ENCODE data around the gene NT5C2.

Gene NT5C2

DNA sequence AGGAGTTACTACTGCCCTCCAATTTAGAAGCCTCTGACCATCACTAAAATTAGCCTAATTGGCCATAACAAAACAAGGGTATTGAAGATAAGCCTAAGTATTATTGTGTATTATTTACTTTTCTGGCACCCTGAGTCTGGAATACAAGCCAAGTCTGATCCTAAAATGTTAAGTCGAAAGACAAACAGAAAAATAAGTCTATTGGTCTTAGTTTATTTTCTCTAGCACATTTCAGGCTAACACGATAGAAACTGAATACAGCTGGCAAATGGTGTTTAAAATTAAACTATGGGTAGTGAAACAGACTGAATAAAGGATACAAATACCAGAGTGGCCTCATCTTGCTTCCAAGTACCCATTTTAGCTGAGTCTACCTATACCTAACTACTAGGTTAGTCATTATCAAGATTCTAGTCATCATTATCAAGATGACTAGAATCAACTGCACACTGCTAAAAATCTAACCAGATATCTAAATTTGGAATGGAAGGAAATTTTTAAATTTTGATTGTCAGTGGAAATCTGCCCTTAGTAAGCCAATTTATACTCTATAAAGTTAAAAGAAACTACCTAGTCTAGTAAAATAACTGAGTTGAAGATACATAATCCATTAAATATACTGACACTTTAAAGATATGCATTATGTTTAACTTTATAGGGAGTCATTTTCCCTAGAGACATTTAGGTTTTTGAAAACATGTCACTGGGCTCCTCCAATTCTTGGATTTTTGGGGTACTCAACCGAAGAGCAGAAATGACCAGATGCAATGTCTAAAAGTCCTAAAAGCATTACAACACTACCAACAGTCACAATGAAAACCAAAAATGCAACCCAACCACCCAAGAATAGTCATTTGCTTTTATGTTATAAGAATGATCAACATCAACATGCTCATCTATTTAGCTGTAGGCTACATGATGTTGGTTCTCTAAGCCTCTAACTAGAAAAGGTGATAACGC lies 80.9 kb downstream of the NT5C2 start:
- Histone ChIP-seq H4K20me1 (ENCODE audit: insufficient read depth, low read length) (no peaks in the 10 kb centered on the region), H3K27ac (ENCODE audit: low read length) (peak overlapping the region; percentile 70; the same call in 1 of the 2 replicates), H3K9me3 (replicated peaks; ENCODE audit: insufficient read depth, low read length) (no peaks in the 10 kb centered on the region), H2AFZ (ENCODE audit: low read length) (no peak overlapping the region), H3K36me3 (replicated peaks; ENCODE audit: insufficient read depth, low read length) (no peaks in the 10 kb centered on the region), H3K27me3 (replicated peaks; ENCODE audit: insufficient read depth, low read length) (no peaks in the 10 kb centered on the region), H3F3A (ENCODE audit: insufficient read depth, low read length) (peaks cover 25% of the 10 kb centered on the region), H3K4me3 (ENCODE audit: low read length) (peak overlapping the region; percentile 14; the same call in 1 of the 2 replicates), H3K9ac (ENCODE audit: low read length) (peak overlapping the region; percentile 20; the same call in 1 of the 2 replicates), H3K4me2 (ENCODE audit: low read depth, low read length) (peak overlapping the region; percentile 51), H3K4me1 (ENCODE audit: low read length) (peaks cover 34% of the 10 kb centered on the region), H3K79me2 (ENCODE audit: low read length) (peaks cover 24% of the 10 kb centered on the region), H3K9me2 (replicated peaks; ENCODE audit: insufficient read depth, low read length) (no peaks in the 10 kb centered on the region)
- peak; percentile 21 for DNase-seq
- TF ChIP-seq EZH2 (optimal IDR thresholded peaks at IDR 0.05; ENCODE audit: low read depth, low read length), result no peak
- TF ChIP-seq, protein P1, sequence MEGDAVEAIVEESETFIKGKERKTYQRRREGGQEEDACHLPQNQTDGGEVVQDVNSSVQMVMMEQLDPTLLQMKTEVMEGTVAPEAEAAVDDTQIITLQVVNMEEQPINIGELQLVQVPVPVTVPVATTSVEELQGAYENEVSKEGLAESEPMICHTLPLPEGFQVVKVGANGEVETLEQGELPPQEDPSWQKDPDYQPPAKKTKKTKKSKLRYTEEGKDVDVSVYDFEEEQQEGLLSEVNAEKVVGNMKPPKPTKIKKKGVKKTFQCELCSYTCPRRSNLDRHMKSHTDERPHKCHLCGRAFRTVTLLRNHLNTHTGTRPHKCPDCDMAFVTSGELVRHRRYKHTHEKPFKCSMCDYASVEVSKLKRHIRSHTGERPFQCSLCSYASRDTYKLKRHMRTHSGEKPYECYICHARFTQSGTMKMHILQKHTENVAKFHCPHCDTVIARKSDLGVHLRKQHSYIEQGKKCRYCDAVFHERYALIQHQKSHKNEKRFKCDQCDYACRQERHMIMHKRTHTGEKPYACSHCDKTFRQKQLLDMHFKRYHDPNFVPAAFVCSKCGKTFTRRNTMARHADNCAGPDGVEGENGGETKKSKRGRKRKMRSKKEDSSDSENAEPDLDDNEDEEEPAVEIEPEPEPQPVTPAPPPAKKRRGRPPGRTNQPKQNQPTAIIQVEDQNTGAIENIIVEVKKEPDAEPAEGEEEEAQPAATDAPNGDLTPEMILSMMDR (IDR thresholded peaks at IDR 0.05; ENCODE audit: low read length), result no peak
- no peak for TF ChIP-seq EZH2phosphoT487 (IDR thresholded peaks at IDR 0.05; ENCODE audit: low read length)

DNA sequence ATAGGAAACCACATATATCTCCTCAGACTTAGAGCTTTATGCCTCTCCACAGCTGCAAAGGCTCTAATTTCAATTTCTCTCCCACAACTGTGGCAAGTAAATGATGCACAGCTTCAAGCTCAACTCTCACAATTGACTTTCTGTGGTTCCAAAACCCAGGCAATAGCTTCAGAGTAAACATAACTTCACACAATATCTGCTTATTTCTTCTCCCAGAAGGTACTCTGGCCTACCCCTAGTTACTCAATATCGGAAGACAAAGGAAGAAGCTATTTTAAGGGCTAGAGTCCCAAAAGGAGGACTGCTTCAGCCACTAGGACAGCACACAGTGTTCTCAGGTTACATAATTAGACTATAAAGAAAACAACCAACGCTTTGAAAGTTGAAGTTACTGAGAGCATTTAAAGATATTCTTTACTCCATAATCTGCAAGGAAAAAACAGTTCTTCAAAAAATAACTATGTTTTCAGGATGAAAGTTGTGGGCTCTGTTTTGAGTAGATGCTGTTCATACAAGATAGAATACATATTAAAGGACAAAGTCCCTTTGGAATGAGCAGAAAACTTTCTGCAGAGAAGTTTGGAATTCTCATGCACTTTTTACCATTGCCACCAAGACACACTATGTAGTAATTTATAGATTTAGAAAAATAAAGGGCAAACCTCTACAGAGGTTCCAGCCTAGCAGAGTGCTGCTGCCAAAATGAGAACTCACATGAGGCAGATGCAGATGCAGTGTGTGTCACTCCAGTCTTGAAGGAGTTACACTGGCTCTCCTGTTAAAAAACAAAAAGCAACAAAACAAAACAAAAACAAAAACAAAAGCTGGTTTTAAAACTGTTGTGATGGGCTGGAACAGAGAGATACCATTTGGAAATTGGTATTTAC lies 81.8 kb downstream of the NT5C2 start:
- Histone ChIP-seq H3K27me3 (replicated peaks; ENCODE audit: insufficient read depth, low read length) (no peaks in the 10 kb centered on the region), H3K9me3 (replicated peaks; ENCODE audit: insufficient read depth, low read length) (no peaks in the 10 kb centered on the region), H3K9ac (ENCODE audit: low read length) (peak overlapping the region; percentile 20; the same call in 1 of the 2 replicates), H3K4me1 (ENCODE audit: low read length) (peaks cover 34% of the 10 kb centered on the region), H3K4me2 (ENCODE audit: low read depth, low read length) (peak overlapping the region; percentile 51), H3K79me2 (ENCODE audit: low read length) (peaks cover 24% of the 10 kb centered on the region), H3K36me3 (replicated peaks; ENCODE audit: insufficient read depth, low read length) (no peaks in the 10 kb centered on the region), H4K20me1 (ENCODE audit: insufficient read depth, low read length) (no peaks in the 10 kb centered on the region), H3K27ac (ENCODE audit: low read length) (peak overlapping the region; percentile 70; the same call in 1 of the 2 replicates), H3K9me2 (replicated peaks; ENCODE audit: insufficient read depth, low read length) (no peaks in the 10 kb centered on the region), H2AFZ (ENCODE audit: low read length) (no peak overlapping the region), H3F3A (ENCODE audit: insufficient read depth, low read length) (peaks cover 25% of the 10 kb centered on the region), H3K4me3 (ENCODE audit: low read length) (peak overlapping the region; percentile 14; the same call in 1 of the 2 replicates)
- TF ChIP-seq EZH2 (optimal IDR thresholded peaks at IDR 0.05; ENCODE audit: low read depth, low read length), result no peak
- TF ChIP-seq, protein P1 (IDR thresholded peaks at IDR 0.05; ENCODE audit: low read length), result no peak
- TF ChIP-seq EZH2phosphoT487 (IDR thresholded peaks at IDR 0.05; ENCODE audit: low read length), result no peak
- peak; percentile 88 for DNase-seq

DNA sequence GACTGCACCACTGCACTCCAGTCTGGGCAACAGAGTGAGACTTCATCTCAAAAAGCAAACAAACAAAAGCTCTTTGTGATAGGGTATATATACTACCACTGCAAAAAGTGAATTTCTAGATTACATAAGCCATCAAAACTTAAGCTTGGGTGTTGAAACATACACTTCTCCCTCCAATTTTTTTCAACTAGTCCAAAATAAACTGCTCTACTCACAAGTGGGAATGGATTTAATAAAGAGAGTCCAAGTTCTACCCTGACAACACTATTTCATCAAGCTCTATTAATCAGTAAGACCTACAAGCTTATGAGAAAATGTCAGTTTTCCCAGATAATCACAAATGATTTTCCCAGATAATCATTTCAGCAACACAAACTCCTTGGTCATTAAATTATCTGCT lies 82.7 kb downstream of the NT5C2 start:
- Histone ChIP-seq H3K36me3 (replicated peaks; ENCODE audit: insufficient read depth, low read length) (no peaks in the 10 kb centered on the region; the same call in 1 of the 2 replicates), H3K4me2 (ENCODE audit: low read depth, low read length) (peak overlapping the region; percentile 52; the same call in 1 of the 2 replicates), H3K27me3 (replicated peaks; ENCODE audit: insufficient read depth, low read length) (no peaks in the 10 kb centered on the region), H3K79me2 (ENCODE audit: low read length) (peaks cover 24% of the 10 kb centered on the region), H2AFZ (ENCODE audit: low read length) (no peak overlapping the region), H3K9ac (ENCODE audit: low read length) (no peak overlapping the region), H4K20me1 (ENCODE audit: insufficient read depth, low read length) (no peaks in the 10 kb centered on the region), H3K9me2 (replicated peaks; ENCODE audit: insufficient read depth, low read length) (no peaks in the 10 kb centered on the region), H3K4me1 (ENCODE audit: low read length) (peaks cover 34% of the 10 kb centered on the region), H3F3A (ENCODE audit: insufficient read depth, low read length) (peaks cover 25% of the 10 kb centered on the region), H3K4me3 (ENCODE audit: low read length) (no peak overlapping the region), H3K9me3 (replicated peaks; ENCODE audit: insufficient read depth, low read length) (no peaks in the 10 kb centered on the region), H3K27ac (ENCODE audit: low read length) (peak overlapping the region; percentile 70; the same call in 1 of the 2 replicates)
- TF ChIP-seq EZH2phosphoT487 (IDR thresholded peaks at IDR 0.05; ENCODE audit: low read length) (no peak), EZH2 (optimal IDR thresholded peaks at IDR 0.05; ENCODE audit: low read depth, low read length) (no peak)
- TF ChIP-seq, protein P1 (IDR thresholded peaks at IDR 0.05; ENCODE audit: low read length), result no peak
- DNase-seq, result no peak
